Panc1 (cell line): ENCODE results near the gene SNTN. TPM values are rescaled to one million over a fixed set of nuclear protein-coding genes. Genes with fewer than 3 reads are reported as not detected.
"Not testable (repeated sequence)": the region's sequence is repeated elsewhere in the genome, so short reads cannot be mapped to it uniquely, and the experiment has no call there.

Source experiments
- ATAC-seq: fragments of 200-7000 bp; cut with Tn5 transposase; 2 replicates; pipeline ENCODE4 v1.9.1; 2020; ENCODE audit warnings: mild to moderate bottlenecking, moderate library complexity
- BruUV-seq: library from RNA; stranded (reverse); fragments of 400-500 nt; replicated peaks from 2 replicates; lab custom pipeline; 2021; lab: Mats Ljungman, UMichigan
- CTCF ChIA-PET: fragments of 300-600 bp; sonication (Branson Sonifier 250); formaldehyde crosslinking; loops from one replicate; lab custom pipeline; 2022; ENCODE audit warnings: antibody characterized with exemption; lab: Charles Lee
- POLR2A ChIA-PET: fragments of 300-600 bp; sonication (Branson Sonifier 250); formaldehyde crosslinking; loops from one replicate; lab custom pipeline; 2022; ENCODE audit warnings: antibody characterized with exemption; lab: Charles Lee
- DNase-seq: peaks from one replicate; pipeline ENCODE4 v3.0.0-alpha.2; 2010; ENCODE audit warnings: low read depth, low spot score
- H3K27ac ChIP-seq: 2 replicates; pipeline ENCODE4 v1.5.1; 2011; ENCODE audit warnings: mild to moderate bottlenecking, low read length, inconsistent platforms
- H3K27me3 ChIP-seq: fragments of 200-500 bp; sonication (Bioruptor generic); 2 replicates; pipeline ENCODE4 v1.6.0; 2014; ENCODE audit warnings: low read length, inconsistent platforms; ENCODE audit not compliant: control insufficient read depth, insufficient read depth
- H3K36me3 ChIP-seq: fragments of 200-500 bp; sonication (Bioruptor generic); 2 replicates; pipeline ENCODE4 v1.5.1; 2014; ENCODE audit warnings: inconsistent platforms, mild to moderate bottlenecking, low read length, moderate library complexity; ENCODE audit not compliant: control insufficient read depth, insufficient read depth
- H3K4me1 ChIP-seq: 2 replicates; pipeline ENCODE4 v1.5.1; 2011; ENCODE audit warnings: inconsistent platforms, mild to moderate bottlenecking, low read length, moderate library complexity; ENCODE audit not compliant: control insufficient read depth, insufficient read depth
- H3K4me3 ChIP-seq, 2 experiments: 2 replicates each; pipeline ENCODE4 v1.5.1; 2011 to 2012; ENCODE audit warnings: low read depth in 2 of 2, low read length in 2 of 2, mild to moderate bottlenecking in 2 of 2, inconsistent platforms in 1 of 2, moderate library complexity in 1 of 2
- H3K9me3 ChIP-seq: fragments of 200-500 bp; sonication (Bioruptor generic); 2 replicates; pipeline ENCODE4 v1.5.1; 2014; ENCODE audit warnings: low read depth, mild to moderate bottlenecking, inconsistent platforms, low read length, moderate library complexity; ENCODE audit not compliant: control insufficient read depth, insufficient read depth
- CTCF ChIP-seq: fragments of 450-650 bp; IDR thresholded peaks from 2 replicates; pipeline ENCODE4 v1.5.1; 2017; ENCODE audit warnings: mild to moderate bottlenecking
- POLR2AphosphoS5 ChIP-seq: IDR thresholded peaks from 2 replicates; pipeline ENCODE4 v1.6.1; 2012; ENCODE audit warnings: mild to moderate bottlenecking, low read depth, low read length, moderate library complexity
- REST ChIP-seq, 2 experiments: IDR thresholded peaks; 2 replicates each; pipeline ENCODE4 v1.6.1; 2011 to 2012; ENCODE audit warnings: low read depth in 2 of 2, control low read depth in 1 of 2, low read length in 1 of 2, mild to moderate bottlenecking in 1 of 2, moderate library complexity in 1 of 2; ENCODE audit not compliant: insufficient read depth in 1 of 2
- SIN3A ChIP-seq: IDR thresholded peaks from 2 replicates; pipeline ENCODE4 v1.6.1; 2012; ENCODE audit warnings: low read depth, mild to moderate bottlenecking, low read length, moderate library complexity, borderline replicate concordance; ENCODE audit not compliant: insufficient read depth
- TCF7L2 ChIP-seq: IDR thresholded peaks from 2 replicates; pipeline ENCODE4 v1.6.1; 2011; ENCODE audit warnings: mild to moderate bottlenecking, low read depth, low read length, inconsistent platforms
- in situ Hi-C: cut with HindIII; loops from 2 replicates; pipeline ENCODE4 v1.10.0; 2016; ENCODE audit warnings: low sequenced_read_pairs, low pct_unique_long_range_greater_than_20kb
- intact Hi-C: fragments of 100-400 bp; cut with micrococcal nuclease; formaldehyde crosslinking; loops from one replicate; pipeline ENCODE4 v1.10.0; 2022; ENCODE audit not compliant: unreplicated experiment
- total RNA-seq: library from RNA; stranded (reverse); gene quantifications from one replicate; pipeline ENCODE4 v1.2.1, GENCODE V29; 2021; ENCODE audit not compliant: unreplicated experiment

The SNTN gene
- total RNA-seq, 1 experiment from 2014 or later = not detected

- ChIA-PET POLR2A (no interaction called here), CTCF (no interaction called here)
- ATAC-seq = no peak
- no peak for DNase-seq
- H3K27me3 ChIP-seq = 0 out of 2 replicates have a peak, but pooled peaks cover 3% of the 10 kb centered on the region
- in situ Hi-C loops (no loop called here), intact Hi-C loops (no loop called here)
- TF ChIP-seq CTCF (no peak), REST (IDR thresholded peaks at IDR 0.05; ENCODE audit: insufficient read depth in 1 of 2, low read depth in 2 of 2, low read length in 1 of 2) (no peak), SIN3A (no peak), POLR2AphosphoS5 (no peak), TCF7L2 (no peak)
- no peak overlapping the region for H3K27ac ChIP-seq
- no peaks in the 10 kb centered on the region for H3K9me3 ChIP-seq
- no peaks in the 10 kb centered on the region for H3K4me1 ChIP-seq
- BruUV-seq = no TSS peak
- no peaks in the 10 kb centered on the region for H3K36me3 ChIP-seq
- H3K4me3 ChIP-seq = no peak overlapping the region
Observed at GRCh38 chr3:63644212-63644797, 8.2 kb upstream of the SNTN start.

- H3K27ac ChIP-seq, H3K27me3 ChIP-seq, H3K4me1 ChIP-seq, CTCF ChIA-PET, in situ Hi-C loops, H3K36me3 ChIP-seq, POLR2A ChIA-PET, intact Hi-C loops, H3K9me3 ChIP-seq, DNase-seq, ATAC-seq, BruUV-seq: not testable (repeated sequence)
- peak overlapping the region in 1 of 2 experiments; percentile 14; a peak in 1 of 4 replicates for H3K4me3 ChIP-seq
Observed at GRCh38 chr3:63644928-63645781, 7.3 kb upstream of the SNTN start.

- Histone ChIP-seq H3K27ac (no peak overlapping the region), H3K9me3 (no peaks in the 10 kb centered on the region), H3K27me3 (no peaks in the 10 kb centered on the region), H3K4me1 (no peaks in the 10 kb centered on the region), H3K36me3 (no peaks in the 10 kb centered on the region), H3K4me3 (no peak overlapping the region)
- TF ChIP-seq SIN3A = no peak
- no peak for TF ChIP-seq CTCF
- TF ChIP-seq REST (IDR thresholded peaks at IDR 0.05; ENCODE audit: insufficient read depth in 1 of 2, low read depth in 2 of 2, low read length in 1 of 2) = no peak
- TF ChIP-seq TCF7L2 = no peak
- no peak for TF ChIP-seq POLR2AphosphoS5
- CTCF ChIA-PET = no interaction called here
- intact Hi-C loops (no loop called here), in situ Hi-C loops (no loop called here)
- POLR2A ChIA-PET = no interaction called here
- ATAC-seq (no peak), DNase-seq (no peak)
- no TSS peak for BruUV-seq
Observed at GRCh38 chr3:63654211-63654610, 1.7 kb downstream of the SNTN start.
